A549 treated with CORT108297 at 1 μM for 4 hours (cell line): ENCODE results near the gene CCL20. TPM values are rescaled to one million over a fixed set of nuclear protein-coding genes. Genes with fewer than 3 reads are reported as not detected.

Experiments
- total RNA-seq: library from RNA; stranded (reverse); fragments of 200-300 nt; extraction: Qiagen RNA extraction; gene quantifications from 5 replicates; pipeline ENCODE4 v1.2.3, GENCODE V29; 2022

CCL20 gene
- total RNA-seq: 2.7 to 7.7 TPM (median 5.4 TPM) in 5 replicates

GRCh38 chr2:227813562-227814353 is at the start of gene CCL20:
Gene CCL20 (plus strand): TSS chr2:227813842. CDS start chr2:227813912, 70 bp downstream.

Other genes starting within 250 kb of the CCL20 start
- not detected in 5 replicates for gene SCYGR2, start 214.9 kb upstream of the CCL20 start, total RNA-seq
- gene SCYGR3, start 199.0 kb upstream of the CCL20 start, total RNA-seq: not detected in 5 replicates
- not detected in 5 replicates for gene SCYGR4, start 196.3 kb upstream of the CCL20 start, total RNA-seq
- not detected in 5 replicates for gene SCYGR5, start 147.0 kb upstream of the CCL20 start, total RNA-seq
- gene SLC19A3, start 95.8 kb upstream of the CCL20 start, total RNA-seq: 2.4 to 3.5 TPM (median 2.6 TPM) in 5 replicates
- gene SCYGR6, start 89.1 kb upstream of the CCL20 start, total RNA-seq: not detected in 5 replicates
- not detected in 5 replicates for gene SCYGR7, start 85.5 kb upstream of the CCL20 start, total RNA-seq
- gene SCYGR8, start 67.9 kb upstream of the CCL20 start, total RNA-seq: not detected in 5 replicates
- 2.0 to 3.6 TPM (median 2.9 TPM) in 5 replicates for gene DAW1, start 57.8 kb downstream of the CCL20 start, total RNA-seq